GM04503 (cell line): ENCODE data around the gene STYXL1.

Experiments used
- DNase-seq: peaks from one replicate; pipeline ENCODE4 v3.0.0-alpha.2; 2012; ENCODE audit warnings: low read depth

STYXL1 gene

GRCh38 chr7:75955331-75955955 is 92.4 kb downstream of the STYXL1 start:
- DNase-seq, result no peak

GRCh38 chr7:75953931-75954330 is 93.9 kb downstream of the STYXL1 start:
- no peak for DNase-seq

GRCh38 chr7:75953431-75953830 is 94.4 kb downstream of the STYXL1 start:
- DNase-seq, result no peak

- DNase-seq, result peak; percentile 77
These were observed 96.3 kb downstream of the STYXL1 start for GRCh38 chr7:75951506-75951905.

GRCh38 chr7:75950111-75950681 is 97.6 kb downstream of the STYXL1 start:
- no peak for DNase-seq

- DNase-seq, result no peak
These were observed 99.6 kb downstream of the STYXL1 start for GRCh38 chr7:75948179-75948578.
